HG03469 (cell line): Measurements from ENCODE around the gene MFN1.
A peak's percentile ranks its signal among the peaks of the same experiment; 100 is the strongest.
"Not testable (repeated sequence)": the region's sequence is repeated elsewhere in the genome, so short reads cannot be mapped to it uniquely, and the experiment has no call there.

Experiments
- ATAC-seq: cut with Tn5 transposase; IDR thresholded peaks from one replicate; pipeline ENCODE4 v1.9.1; 2021; ENCODE audit warnings: mild to moderate bottlenecking, moderate library complexity, moderate number of reproducible peaks; ENCODE audit not compliant: unreplicated experiment

Gene MFN1

GRCh38 chr3:179347345-179348194 lies at the start of gene MFN1:
MFN1 (plus strand) TSS chr3:179347709; CDS start chr3:179348852, 1,143 bp downstream.
- ATAC-seq: peak; percentile 81

- ATAC-seq: no peak
Measured at GRCh38 chr3:179297971-179298725, 49.4 kb upstream of the MFN1 start.

- ATAC-seq: no peak
Measured at GRCh38 chr3:179299316-179299715, 48.2 kb upstream of the MFN1 start.

DNA sequence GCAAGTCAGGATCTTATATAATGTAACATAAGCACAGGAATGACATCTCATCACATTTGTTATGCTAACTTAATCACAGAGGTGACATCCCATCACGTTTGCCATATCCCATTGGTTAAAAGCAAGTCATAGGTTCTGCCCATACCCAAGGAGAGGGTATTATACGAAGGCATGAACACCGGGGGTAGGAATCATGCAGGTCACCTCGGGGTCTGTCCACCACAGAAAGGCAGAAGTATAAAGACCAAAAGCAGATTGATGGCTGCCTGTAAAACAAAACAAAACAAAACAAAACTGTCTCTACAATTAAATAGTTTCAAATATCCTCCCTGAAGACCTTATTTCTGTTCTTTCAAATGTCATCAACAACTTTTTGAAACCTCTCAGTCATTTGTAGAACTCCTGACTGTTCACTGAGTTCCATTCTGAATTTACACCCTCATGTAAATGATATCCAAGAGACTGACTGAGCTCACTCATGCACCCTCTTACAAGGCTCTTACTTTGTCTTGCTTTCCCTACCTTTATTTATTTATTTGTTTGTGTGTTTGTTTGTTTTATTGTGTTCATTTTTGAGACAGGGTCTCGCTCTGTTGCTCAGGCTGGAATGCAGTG lies 47.4 kb upstream of the MFN1 start:
- ATAC-seq: no peak

- no peak for ATAC-seq
Measured at GRCh38 chr3:179301645-179302044, 45.9 kb upstream of the MFN1 start.

GRCh38 chr3:179302111-179302510 lies 45.4 kb upstream of the MFN1 start:
- no peak for ATAC-seq

DNA sequence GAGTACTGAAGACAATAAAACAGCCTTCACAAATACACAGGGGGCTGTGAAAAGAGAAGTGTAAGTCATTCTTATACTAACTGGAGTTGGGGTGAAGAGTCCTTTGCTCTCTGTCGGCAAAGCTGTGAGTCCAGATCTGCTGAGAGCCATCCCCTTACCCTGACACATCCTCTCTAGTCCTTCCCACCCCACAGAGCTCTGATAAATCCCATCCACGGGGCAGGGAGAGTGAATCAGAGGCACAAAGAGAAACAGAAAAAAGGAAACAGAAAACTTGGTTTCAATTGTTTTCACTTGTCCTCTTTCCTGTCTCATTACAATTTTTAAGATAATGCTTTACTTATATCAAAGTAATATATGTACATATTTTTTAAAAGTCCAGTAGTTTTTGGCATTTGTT lies 42.9 kb upstream of the MFN1 start:
- ATAC-seq: no peak

GRCh38 chr3:179307362-179307761 lies 40.1 kb upstream of the MFN1 start:
- not testable (repeated sequence) for ATAC-seq

- ATAC-seq: no peak
Measured at GRCh38 chr3:179308001-179308400, 39.5 kb upstream of the MFN1 start.

DNA sequence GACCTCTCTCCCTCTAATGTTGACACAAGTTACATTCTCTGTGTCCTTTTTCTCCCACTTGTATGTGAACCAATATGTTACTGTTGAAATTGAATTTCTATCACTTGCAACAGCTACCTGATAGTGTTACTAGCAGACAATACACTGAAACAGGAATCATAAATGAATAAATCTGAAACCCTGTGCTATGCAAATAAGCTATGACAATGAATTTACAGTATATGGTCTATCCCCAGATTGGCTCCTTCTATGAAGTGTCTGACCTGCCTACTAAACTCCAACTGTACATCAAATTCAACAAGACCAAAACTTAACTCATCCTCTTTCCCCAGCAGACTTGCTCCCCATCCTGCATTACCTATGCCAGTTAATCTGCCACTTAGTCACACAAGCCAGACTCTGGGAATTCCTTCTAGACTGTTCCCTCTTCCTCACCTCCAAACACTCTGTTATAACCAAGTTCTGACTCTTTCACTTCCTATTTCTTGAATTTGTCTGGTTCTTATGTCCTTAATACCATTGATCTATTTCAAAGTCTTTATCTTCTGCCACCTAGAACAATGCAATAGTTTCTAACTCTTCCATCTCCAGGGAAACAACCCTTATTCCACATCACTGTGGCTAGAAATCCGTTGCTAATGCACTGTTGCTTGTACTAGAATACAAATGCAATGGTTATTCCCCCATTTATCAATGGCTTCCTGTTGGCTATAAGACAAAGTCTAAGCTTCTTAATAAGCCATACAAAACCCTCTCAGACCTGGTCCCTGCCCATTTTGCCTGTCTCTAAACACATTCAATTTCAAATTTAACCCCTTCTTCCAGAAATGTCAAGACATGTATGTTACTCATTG lies 38.1 kb upstream of the MFN1 start:
- ATAC-seq: peak; percentile 90

DNA sequence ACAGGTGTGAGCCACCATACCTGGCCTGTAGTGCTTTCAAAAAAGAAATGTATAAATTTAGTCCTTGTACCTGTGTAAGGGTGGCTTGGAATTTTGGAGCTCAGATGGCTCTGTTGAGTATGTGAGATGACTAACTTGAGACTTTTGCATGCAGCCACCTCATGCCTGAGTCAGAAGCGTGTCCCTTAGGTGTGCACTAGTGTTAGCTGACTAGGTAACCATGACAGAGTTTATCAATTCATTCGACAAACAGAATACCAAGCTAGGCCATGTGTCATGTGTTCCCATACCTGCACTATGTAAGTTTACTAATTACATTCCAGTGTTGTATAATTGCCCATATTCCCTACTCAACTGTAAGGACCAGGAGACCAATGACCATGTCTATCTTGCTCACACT lies 28.6 kb upstream of the MFN1 start:
- no peak for ATAC-seq

DNA sequence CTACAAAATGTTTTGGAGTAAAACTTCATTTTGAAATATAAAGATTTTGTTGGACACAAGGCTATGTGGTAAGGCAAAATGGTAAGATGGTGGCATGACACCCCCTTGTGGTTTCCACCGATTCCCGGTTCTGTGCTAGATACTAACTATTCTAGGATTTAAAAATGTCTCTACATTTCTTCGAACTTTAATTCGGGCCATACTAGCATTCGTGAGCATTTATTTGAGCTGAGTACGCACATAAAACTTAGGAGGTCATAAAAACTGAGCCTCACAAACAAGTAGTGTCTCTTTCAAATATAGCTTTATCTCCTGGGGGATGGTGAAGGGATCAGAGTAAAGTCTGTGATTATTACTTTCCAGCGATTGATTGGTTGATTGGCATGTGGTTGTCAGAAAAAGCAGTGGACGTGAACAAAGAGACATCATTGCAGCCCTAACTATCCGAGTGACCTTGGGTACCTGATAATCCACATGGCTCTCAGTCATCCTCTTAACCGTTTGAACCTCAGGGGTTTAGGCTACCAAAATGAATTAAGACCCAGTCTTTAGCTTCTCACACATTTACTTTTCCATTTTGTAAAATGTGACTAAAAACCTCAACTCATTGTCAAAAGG lies 25.7 kb upstream of the MFN1 start:
- ATAC-seq: no peak

- ATAC-seq: peak; percentile 61
Measured at GRCh38 chr3:179322286-179323196, 25.0 kb upstream of the MFN1 start, which contains the start of gene ZNF639. ZNF639 (plus strand) TSS chr3:179323031; CDS start chr3:179328294, 5,263 bp downstream.

DNA sequence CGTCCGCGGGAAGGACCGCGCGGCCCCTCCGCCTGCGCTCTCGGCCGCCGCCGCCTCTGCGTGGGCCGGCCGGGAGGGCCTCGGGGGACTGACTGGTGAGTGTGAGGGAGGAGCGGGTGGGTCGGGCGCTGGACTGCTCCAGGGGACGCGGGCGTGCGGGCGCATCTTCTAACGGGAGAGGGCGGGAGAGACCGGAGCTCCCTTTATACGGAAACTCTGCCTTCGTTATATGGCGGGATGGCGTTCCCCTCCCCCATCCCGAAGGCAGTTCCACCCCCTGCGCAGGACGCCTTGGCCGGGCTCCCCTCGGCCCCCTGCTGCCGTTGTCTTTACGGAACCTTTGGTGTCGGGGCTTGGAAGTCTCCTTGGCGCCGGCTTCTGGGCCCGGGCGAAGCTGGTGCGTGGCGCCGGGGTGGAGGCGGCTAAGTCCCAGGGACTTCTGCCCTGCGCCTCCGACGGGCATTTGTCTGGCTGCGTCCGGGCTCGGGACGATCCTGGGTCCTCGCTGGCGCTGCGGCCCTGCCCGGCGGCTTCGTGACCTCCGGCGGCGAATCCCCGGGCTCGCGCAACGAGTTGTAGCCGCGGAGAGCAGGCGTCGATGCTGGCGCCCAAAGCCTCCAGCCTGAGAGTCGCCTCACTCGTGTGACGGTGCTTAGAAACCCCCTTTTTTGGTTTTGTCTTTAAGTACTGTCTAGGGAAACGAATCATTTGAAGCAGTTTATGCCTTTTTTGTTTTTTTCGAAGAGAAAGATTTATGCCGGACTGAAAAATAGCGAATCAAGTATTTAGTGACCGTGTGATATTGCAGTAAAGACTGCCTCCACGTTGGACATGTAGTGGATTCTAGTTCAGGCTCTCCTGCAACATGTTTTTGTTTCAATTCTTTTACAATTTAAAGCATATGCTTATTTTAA lies 24.1 kb upstream of the MFN1 start:
- peak; percentile 22 for ATAC-seq

DNA sequence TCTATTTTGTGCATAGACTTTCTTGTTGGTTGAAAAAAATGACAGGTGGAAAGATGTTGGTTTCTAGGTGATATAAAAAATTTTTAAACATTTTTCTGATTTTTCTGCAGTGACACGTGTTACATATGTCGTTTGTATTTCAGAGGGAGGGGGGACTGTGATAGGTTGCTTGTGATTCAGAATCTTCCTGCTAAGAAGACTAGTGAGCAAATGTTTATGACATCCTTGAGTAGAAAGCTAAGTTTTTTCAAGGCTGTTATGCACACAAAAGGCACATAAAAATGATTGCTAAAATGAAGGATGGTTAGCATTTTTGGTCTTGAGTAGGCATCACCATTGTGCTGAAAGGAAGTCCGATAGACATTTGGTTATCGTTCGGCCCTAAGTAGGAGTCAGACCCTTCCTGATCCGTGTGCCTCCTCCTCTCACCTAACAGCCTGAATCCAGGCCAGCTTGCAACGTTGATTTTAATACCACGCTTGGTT lies 23.2 kb upstream of the MFN1 start:
- no peak for ATAC-seq

GRCh38 chr3:179330438-179330837 lies 17.1 kb upstream of the MFN1 start:
- ATAC-seq: no peak

- no peak for ATAC-seq
Measured at GRCh38 chr3:179332240-179332639, 15.3 kb upstream of the MFN1 start.

DNA sequence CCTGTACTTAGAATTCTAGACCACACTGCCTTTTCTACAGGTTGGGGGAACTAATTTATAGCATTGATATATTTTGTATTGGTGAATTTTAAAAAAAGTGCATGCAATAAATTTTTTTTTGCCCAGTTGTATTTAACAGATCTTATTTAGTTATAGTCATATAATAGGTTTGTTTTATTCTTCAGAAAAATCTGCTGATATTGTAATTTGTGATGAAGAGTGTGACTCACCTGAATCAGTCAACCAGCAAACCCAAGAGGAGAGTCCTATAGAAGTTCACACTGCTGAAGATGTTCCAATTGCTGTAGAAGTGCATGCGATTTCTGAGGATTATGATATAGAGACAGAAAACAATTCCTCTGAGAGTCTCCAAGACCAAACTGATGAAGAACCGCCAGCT lies 14.4 kb upstream of the MFN1 start:
- no peak for ATAC-seq
